Heart left ventricle (tissue), 13 donors: ENCODE measurements around the gene SLC25A10.

Experiments
- POLR2A ChIP-seq, 2 donors: fragments of 450-650 bp; IDR thresholded peaks; one replicate each; pipeline ENCODE4 v1.6.1; 2017; ENCODE audit warnings: antibody characterized with exemption in 2 of 2, mild to moderate bottlenecking in 2 of 2, moderate library complexity in 2 of 2
- TF ChIP-seq, protein P1 (sequence below), 12 donors: fragments of 200-600 bp; sonication (generic) in 4 of 12; IDR thresholded peaks; one replicate each; pipeline versions ENCODE4 v1.5.0 to v1.8.0; 2018 to 2022; ENCODE audit warnings: antibody characterized with exemption in 12 of 12, mild to moderate bottlenecking in 5 of 12
- donor health status: ischemic (EF 13 %, LVEDD 7.1; RV severe dilation, severe dysfunction).
- donor health status: DM: no; HTN: yes; CAD: no.
- donor health status: DM: no; HTN: no; CAD: no.
- donor health status: ischemic (EF 25% LVEDD 6.9; RV normal size, moderate dysfunction).
- donor health status: ischemic (EF 25% LVEDD 5.7; RV mildly dilated, moderate dysfunction).
- donor health status: ischemic (EF 35%, LVEDD 5.7; RV mildly dilated, moderate dysfunction).
- donor health status: nonischemic (EF 11% LVEDD 7.7; RV severe dilation, severe dysfunction).
- donor health status: DM: yes; HTN: yes; CAD: no.
- donor health status: PGD.
- donor health status: ischemic (EF 29% LVEDD 5.4; RV normal size, mild dysfunction).
- donor health status: nonischemic (EF 23%, LVEDD 6.1; RV moderate dilation, normal function).

DNA sequence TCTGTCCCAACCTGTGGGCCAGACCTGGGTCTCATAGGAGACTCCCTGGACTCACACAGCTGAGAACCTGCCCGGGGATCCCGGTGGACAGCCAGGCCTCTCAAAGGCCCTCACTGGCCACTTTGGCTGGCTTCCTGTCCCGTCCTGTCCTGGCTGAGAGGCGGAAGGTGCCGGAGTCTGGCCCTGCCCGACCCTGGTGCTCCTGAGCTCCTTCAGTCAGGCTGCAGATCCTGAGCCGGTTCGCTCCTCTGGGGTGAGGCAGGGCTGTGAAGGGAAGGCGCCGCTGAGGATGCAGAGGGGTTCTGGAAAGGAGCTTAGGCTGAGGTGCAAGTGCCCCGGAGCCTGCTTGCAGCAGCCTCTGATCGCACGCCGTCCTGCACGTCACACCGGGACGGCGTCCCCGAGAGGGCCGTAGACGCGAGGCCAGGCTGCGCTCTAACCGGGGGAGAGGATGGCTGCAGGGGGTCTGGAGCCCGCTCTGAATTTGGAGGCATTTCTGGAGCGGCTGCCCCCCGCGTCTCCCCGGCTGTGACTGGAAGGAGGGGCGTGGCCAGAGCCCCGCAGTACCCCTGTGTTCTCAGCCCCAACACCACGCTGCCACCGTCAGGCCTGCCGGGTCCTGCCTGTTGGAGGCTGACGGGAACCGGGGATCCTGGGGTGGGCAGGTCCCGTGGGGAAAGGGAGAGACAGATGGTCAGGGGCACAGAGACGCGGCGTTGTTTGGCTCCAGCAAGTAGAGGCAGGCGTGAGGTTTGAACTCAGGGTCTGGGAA is 24.1 kb upstream of the SLC25A10 start:
- TF ChIP-seq, protein P1, sequence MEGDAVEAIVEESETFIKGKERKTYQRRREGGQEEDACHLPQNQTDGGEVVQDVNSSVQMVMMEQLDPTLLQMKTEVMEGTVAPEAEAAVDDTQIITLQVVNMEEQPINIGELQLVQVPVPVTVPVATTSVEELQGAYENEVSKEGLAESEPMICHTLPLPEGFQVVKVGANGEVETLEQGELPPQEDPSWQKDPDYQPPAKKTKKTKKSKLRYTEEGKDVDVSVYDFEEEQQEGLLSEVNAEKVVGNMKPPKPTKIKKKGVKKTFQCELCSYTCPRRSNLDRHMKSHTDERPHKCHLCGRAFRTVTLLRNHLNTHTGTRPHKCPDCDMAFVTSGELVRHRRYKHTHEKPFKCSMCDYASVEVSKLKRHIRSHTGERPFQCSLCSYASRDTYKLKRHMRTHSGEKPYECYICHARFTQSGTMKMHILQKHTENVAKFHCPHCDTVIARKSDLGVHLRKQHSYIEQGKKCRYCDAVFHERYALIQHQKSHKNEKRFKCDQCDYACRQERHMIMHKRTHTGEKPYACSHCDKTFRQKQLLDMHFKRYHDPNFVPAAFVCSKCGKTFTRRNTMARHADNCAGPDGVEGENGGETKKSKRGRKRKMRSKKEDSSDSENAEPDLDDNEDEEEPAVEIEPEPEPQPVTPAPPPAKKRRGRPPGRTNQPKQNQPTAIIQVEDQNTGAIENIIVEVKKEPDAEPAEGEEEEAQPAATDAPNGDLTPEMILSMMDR (IDR thresholded peaks at IDR 0.05) = no peak
- no peak for TF ChIP-seq POLR2A (IDR thresholded peaks at IDR 0.05)
